ENCODE results near the gene IZUMO3. TPM values are rescaled to one million over a fixed set of nuclear protein-coding genes. Genes with fewer than 3 reads are reported as not detected.

The IZUMO3 gene
- total RNA-seq, 4 donors from 2014 or later, result not detected

DNA sequence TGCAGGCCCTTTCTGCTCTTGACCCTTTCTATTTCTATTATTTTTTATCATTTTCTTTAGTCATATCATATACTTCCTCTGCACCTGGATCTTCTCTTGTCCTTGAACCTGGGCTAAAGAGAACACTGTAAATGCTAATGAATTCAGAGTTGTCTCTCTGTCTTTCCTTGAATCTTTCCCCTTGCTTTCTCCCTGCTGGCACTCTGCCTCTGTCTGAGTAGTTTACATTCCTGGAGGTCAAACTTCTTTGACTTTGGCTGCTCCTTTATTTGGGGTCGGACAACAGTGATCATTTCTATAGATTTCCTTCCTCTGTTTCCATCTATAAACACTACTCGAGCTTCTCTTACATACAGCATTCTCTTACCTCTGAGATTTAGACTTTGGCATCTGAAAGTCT, 47.1 kb downstream of the IZUMO3 start:
- no peaks in the 10 kb centered on the region for H3K9me3 ChIP-seq
- no peak for DNase-seq
- no peaks in the 10 kb centered on the region for H3K4me1 ChIP-seq
- no peaks in the 10 kb centered on the region for H3K27me3 ChIP-seq
- H3K27ac ChIP-seq, result no peak overlapping the region
- no peaks in the 10 kb centered on the region for H3K36me3 ChIP-seq
- no peak overlapping the region for H3K4me3 ChIP-seq
- TF ChIP-seq POLR2A (IDR thresholded peaks at IDR 0.05), result no peak
- TF ChIP-seq, protein P1, sequence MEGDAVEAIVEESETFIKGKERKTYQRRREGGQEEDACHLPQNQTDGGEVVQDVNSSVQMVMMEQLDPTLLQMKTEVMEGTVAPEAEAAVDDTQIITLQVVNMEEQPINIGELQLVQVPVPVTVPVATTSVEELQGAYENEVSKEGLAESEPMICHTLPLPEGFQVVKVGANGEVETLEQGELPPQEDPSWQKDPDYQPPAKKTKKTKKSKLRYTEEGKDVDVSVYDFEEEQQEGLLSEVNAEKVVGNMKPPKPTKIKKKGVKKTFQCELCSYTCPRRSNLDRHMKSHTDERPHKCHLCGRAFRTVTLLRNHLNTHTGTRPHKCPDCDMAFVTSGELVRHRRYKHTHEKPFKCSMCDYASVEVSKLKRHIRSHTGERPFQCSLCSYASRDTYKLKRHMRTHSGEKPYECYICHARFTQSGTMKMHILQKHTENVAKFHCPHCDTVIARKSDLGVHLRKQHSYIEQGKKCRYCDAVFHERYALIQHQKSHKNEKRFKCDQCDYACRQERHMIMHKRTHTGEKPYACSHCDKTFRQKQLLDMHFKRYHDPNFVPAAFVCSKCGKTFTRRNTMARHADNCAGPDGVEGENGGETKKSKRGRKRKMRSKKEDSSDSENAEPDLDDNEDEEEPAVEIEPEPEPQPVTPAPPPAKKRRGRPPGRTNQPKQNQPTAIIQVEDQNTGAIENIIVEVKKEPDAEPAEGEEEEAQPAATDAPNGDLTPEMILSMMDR (IDR thresholded peaks at IDR 0.05), result no peak

DNA sequence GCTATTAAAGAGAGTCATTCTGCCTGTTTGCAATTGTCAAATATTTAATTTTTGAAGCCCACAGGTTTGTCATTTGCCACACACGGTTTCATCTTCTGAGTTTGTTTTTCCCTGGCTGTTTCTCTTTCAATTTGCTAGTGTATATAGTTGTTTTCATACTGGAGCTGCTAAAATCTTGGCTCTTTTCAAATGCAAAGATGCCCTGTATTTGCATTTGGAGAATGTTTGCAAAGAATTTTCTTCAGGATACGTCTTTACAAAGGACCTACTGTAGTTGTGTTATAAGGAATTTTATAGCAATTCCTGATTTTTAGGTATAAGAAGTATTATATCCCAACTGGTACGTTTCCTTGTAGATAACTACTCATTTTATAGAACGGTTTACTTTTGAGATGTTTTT, 48.0 kb downstream of the IZUMO3 start:
- H3K4me3 ChIP-seq, result no peak overlapping the region
- DNase-seq, result no peak
- H3K4me1 ChIP-seq, result no peaks in the 10 kb centered on the region
- H3K27me3 ChIP-seq, result no peaks in the 10 kb centered on the region
- TF ChIP-seq, protein P1 (IDR thresholded peaks at IDR 0.05), result no peak
- no peak for TF ChIP-seq POLR2A (IDR thresholded peaks at IDR 0.05)
- no peaks in the 10 kb centered on the region for H3K36me3 ChIP-seq
- no peak overlapping the region for H3K27ac ChIP-seq
- no peaks in the 10 kb centered on the region for H3K9me3 ChIP-seq
